Measurements from ENCODE around the gene IRX5.

Gene IRX5

DNA sequence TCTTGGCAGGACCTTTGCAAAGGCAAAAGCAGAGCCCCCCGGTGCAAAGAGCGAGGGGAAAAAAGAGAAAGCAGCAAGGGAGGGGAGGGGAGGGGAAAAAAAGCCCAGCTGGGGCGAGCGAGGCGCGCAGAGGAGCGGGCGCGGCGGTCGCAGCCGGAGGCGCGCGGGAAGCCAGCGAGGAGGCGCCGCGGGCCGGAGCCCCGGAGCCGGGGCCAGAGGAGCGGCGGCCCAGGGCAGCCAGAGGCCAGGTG, 129 bp downstream of the IRX5 start:
- DNase-seq (ENCODE audit: low read depth in 4 of 4, low spot score in 1 of 4), result no peak

DNA sequence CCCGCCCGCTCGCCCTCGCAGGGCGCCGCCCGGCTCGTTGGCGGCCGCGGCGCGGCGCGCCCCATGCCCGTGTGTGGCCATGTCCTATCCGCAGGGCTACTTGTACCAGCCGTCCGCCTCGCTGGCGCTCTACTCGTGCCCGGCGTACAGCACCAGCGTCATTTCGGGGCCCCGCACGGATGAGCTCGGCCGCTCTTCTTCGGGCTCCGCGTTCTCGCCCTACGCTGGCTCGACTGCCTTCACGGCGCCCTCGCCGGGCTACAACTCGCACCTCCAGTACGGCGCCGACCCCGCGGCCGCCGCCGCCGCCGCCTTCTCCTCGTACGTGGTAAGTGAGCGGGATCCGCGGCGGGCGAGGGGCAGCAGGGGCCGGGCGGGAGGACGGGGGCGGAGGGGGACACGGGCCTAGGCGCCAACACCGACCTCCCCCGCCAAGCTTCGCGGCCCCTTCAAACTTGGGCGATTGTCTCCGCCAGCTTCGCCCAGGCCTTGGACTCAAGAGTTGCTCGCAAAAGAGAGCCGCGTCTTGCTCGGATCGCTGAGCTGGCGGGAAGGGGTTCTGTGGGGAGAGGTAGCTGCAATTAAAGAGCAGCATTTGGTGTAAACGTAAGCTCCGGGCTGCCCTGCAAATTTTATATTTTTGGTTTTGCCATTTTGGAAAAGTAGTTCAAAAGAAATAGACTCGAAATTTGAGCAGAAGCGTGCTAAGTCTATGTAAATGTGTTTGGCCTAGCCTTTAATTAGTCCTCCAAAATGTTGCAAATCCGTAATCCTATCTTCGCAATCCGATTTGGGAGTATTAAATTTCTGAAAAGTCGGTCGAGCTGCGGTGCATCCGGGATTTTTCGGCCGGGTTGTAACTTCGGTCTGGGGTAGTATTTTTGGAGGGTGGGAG, 702 bp downstream of the IRX5 start:
- no peak for DNase-seq (ENCODE audit: low read depth in 4 of 4, low spot score in 1 of 4)

DNA sequence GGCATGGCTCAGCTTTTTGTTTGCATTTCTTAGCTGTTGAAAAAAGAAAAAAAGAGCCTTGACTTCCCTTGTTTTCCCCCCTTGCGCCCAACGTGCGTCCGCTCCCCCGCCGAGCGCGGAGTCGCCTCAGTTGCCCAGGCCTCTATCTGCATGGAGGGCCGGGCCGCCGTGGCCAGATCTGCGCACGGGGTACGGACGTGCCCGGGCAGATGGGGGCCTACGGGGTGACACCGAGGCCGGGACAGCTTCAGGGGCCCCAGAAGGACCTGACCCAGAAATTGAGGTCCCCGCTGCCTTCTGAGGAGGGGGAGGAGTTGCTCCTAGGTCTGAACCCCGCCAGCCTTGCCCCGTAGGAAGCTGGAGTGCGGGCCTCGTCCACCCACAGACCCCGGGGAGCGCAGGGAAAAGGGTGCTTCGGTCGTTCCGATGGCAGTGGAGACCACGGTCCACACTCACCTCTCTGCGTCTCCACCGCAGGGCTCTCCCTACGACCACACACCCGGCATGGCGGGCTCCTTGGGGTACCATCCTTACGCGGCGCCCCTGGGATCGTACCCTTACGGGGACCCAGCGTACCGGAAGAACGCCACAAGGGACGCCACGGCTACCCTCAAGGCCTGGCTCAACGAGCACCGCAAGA, 1.5 kb downstream of the IRX5 start:
- no peak for DNase-seq (ENCODE audit: low read depth in 4 of 4, low spot score in 1 of 4)

DNA sequence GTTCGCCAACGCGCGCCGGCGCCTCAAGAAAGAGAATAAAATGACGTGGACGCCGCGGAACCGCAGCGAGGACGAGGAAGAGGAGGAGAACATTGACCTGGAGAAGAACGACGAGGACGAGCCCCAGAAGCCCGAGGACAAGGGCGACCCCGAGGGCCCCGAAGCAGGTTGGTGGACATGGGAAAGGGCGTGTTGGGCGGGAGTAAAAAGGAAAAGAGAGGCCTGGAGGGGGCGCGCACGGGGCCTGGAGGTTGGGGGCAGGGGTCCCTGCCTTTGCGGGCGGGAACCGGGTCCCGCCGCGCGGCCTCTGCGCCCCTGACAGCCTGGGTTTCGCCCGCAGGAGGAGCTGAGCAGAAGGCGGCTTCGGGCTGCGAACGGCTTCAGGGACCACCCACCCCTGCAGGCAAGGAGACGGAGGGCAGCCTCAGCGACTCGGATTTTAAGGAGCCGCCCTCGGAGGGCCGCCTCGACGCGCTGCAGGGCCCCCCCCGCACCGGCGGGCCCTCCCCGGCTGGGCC, 2.1 kb downstream of the IRX5 start:
- no peak for DNase-seq (ENCODE audit: low read depth in 4 of 4, low spot score in 1 of 4)

DNA sequence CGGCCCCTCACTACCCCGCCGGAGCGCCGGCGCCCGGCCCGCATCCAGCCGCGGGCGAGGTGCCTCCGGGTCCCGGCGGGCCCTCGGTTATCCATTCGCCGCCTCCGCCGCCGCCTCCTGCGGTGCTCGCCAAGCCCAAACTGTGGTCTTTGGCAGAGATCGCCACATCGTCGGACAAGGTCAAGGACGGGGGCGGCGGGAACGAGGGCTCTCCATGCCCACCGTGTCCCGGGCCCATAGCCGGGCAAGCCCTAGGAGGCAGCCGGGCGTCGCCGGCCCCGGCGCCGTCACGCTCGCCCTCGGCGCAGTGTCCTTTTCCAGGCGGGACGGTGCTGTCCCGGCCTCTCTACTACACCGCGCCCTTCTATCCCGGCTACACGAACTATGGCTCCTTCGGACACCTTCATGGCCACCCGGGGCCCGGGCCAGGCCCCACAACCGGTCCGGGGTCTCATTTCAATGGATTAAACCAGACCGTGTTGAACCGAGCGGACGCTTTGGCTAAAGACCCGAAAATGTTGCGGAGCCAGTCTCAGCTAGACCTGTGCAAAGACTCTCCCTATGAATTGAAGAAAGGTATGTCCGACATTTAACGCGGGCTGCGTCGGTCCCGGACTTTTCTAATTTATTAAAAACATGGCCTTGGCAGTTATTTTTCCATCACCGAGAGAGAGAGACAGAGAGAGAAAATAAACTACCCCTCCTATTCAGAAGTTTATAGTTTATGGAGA, 2.8 kb downstream of the IRX5 start:
- no peak for DNase-seq (ENCODE audit: low read depth in 4 of 4, low spot score in 1 of 4)

DNA sequence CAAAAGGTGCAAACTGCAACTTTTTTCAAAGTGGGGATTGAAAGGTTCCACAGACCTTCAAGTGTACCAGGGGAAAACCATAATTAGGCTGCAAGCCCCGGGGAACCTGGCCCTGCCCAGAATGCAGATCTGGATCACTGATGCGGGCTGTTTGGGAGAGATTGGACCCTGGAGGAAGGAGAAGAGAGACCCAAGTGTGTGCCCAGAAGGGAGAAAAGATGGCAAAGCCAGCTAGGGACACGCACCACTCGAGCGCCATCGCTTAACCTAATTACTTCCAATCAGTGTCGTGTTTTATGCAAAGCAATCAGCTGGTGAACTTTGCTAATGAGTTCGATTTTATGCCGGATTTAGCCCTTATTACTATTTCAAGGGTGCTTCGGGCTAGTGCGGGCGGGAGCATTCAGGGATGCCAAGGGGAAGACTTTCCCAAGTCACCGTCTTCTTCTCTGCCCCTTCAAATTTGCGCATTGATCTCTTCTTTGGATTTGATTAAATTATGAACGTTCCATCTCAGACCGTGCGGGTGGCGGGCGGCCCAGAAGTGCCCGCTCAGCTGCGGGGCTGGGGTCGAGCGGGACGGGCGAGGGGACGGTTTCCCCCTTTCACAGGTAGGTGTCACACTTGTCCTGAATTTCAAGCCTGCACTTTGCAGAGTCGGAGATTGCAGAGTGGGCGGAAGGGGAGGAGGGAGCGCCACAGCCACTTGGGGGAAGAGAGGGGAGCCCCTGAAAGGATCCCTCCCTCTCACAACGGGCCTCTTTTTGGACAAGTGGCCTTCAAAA, 4.0 kb downstream of the IRX5 start:
- no peak for DNase-seq (ENCODE audit: low read depth in 4 of 4, low spot score in 1 of 4)

DNA sequence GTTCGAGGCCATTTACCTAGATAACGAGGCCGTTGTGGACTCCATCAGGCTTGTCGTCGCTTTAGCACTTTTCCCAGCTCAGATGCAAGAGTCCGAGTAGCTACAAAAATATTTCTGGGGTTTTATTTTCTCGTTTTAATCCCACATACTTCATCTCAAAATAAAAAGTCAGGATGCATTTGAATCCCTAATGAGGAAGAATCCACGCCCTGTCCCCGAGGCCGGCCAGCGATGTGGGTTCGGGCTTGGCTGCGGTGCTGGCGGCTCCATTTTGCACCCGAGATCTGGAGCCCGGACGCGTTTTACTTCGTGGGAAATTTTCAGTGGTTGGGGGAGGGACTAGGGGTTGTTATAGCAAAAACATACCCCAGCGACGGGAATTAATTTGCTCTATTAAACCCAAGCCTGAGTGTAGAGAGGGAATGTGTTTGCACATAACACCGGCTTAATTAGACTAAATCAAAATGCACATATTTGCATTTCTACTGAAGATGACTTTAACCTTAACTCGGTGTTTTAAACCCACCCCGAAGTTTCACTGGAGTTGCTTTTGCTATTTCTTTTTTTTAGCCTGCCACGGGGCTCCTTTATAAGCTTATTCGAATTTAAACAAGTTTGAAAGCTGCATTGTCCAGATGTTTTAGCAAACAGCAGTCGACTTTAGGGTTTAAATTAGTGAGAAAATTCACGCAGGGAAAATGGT, 4.8 kb downstream of the IRX5 start:
- DNase-seq (ENCODE audit: low read depth in 4 of 4, low spot score in 1 of 4), result no peak

DNA sequence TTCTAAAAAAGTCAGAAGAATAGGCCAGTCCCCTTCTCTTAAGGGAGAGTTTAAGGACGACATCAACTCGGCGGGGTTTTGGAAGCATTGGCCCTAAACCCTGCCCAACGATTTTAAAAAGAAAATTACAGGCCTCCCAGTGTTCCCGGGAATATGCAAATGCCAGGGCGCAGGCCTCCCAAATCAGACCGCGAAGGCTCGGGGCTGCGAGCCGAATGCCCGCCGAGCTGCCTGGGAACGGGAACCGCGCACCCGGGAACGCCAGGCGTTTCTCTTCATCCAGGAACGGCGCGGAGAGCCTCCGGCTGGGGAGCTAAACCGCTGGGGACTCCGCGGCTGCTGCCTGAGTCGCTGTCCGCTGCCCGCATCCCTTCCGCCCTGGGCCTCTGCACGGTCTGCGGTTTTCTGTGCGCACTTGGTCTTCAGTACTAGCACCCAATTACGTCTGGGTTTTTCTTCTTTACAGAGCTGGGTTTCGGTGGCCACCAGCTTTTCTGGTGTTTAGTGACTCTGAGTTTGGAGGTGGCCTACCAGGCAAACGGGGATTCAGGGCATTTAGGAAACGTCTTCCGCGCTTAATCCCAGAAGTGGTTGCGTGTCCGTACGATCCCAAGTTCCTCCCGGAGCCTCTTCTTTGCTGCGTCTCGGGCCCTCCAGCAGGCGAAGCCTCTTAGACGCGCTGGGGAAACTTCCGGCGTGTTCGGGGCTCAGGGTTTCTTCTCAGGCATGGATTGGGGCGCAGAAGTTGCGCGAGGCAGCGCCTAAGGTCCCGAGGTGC, 5.7 kb downstream of the IRX5 start:
- no peak for DNase-seq (ENCODE audit: low read depth in 4 of 4, low spot score in 1 of 4)

DNA sequence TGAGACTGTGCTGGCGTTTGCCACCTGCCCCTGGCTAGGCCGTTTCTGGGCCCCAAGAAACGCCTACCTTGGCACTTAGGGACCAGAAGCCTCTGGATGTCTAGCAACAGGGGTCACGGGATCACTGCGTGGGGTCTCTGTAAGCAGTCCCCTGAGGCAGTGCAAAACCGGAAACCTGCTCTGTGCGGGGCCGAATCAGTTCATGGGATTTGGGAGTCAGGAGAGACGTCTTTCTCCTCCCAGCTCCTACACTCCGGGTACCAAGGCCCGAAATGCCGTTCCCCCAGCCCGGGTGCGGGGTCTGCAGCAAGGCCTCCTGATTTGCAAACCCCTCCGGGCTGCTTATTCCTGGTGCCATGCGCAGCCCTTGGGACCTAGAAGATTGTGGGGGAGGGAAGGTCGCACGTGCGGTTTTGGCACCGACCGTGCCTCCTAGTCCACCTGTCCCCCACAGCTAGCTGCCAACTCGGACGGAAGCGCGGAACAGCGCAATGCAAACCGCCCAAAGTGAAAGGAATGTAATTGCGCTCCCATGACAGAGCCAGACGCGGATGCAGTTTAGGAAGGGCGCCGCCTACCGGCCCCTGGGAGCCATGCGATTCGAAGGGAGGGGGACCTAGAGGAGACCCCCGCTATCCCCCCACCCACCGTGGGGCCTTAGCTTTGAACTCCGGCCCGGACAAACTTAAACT, 6.5 kb downstream of the IRX5 start:
- DNase-seq (ENCODE audit: low read depth in 4 of 4, low spot score in 1 of 4), result no peak

DNA sequence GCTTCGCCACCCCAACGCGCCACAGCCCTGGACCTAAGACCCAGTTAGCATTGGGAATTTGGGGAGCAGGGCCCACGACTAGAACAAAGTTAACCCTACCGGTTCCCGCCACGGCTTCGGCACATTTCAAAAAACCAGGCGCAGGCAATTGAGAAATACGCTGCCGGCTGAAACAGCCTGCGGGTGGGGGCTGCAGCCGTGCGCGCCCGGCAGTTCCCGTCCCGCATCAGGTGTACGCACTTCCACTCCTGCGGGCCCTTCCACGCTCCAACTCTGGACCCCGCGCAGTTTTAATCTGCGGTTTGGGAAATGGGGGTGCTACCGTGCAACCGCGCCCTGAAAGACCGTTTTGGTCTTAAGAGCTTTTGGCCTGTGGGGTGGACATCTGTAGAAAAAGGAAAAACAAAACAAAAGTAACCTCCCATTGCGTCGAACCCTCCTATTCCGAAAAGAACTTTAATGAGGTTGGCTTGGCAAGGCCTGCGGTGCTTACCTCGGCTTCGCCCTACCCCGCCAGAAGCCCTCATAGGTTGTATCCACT, 7.1 kb downstream of the IRX5 start:
- DNase-seq (ENCODE audit: low read depth in 4 of 4, low spot score in 1 of 4), result no peak

DNA sequence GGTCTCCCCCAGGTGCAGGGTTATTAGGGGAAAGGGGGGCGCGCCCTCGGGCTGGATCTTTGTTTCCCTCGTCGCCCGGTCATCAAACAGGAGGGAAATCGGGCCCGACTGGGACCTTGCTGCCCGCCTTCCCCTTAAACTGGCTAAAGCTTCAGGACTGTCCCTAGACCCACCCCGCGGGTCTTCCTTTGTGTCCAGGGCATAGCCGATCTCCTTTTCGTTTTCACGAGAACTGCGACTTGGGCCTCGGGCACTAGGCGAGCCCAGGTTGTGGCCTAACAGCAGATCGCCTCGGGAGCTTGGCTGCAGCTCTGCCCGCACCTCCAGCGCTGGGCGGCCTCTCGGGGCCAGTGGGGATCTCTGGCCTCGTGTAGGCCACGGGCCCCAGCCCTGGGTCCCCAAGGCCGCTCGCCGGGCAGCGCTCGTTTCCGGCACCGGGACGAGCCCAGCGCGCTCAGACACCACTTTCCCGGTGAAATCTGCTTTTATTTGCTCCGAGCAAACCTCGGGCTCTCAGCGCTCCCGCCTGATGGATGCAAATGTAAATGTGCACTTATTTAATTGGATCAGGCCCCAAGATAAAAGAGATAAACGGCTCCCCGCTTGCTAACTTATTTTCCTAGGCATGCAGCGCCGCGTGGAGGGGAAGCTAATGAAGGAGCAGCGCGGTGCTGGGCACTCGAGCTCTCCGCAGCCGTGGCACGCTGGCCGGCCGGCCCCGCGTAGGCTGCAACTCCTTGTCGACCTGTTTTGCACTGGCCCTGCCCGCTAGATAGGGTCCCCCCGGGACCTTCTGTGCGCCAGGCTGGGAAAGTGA, 7.8 kb downstream of the IRX5 start:
- no peak for DNase-seq (ENCODE audit: low read depth in 4 of 4, low spot score in 1 of 4)

DNA sequence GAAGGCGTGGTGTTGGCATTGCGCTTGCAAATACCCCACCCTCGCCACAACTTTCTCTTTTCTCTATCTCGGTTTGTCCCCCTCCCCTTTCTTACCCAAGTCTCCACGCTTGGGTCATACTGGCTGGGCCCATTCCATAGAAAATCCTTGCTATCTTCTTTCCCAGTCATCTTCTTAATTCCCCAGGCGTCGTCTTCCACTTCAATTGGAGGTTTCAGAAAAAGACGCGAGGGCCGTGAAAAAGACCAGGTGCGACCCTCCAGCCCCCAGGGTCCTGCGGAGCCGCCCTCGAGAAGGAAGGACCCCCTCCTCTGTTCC, 8.3 kb downstream of the IRX5 start:
- no peak for DNase-seq (ENCODE audit: low read depth in 4 of 4, low spot score in 1 of 4)

DNA sequence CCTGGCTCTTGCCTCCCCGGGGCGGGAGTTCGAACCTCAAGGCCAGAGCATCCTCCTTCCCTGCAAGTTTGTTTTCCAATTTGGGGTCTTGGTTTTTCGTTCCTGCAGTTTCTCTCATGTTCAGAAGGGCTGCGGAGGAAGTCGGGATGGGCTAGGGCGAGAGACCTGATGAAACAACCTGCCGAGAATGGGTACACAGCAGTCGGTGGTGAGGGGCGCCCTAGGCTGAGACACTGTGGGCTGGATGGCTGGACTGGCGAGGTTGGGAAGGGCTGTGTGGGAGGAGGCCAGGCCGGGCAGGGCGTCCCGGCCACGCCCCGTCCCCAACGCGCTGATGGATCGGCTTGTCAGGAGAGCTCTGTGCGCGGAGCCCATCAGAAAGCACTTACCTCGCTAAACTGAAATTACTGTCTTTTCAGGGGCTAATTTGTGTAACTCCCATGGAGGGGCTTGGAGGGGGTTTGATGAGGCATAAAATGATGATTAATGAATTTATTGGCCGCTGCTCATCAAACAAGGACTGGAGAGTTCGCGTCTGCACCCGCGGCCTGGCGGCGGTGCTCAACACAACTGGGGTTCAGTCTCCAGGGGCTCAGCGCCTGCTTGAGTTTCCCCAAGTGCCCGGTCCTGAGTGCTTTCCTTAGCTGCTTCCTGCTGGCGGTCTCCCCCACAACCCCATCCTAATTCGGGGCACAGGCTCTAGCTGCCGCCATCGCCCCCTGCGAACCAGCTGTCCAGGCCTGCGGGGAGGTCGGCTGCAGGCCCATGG, 9.0 kb downstream of the IRX5 start:
- no peak for DNase-seq (ENCODE audit: low read depth in 4 of 4, low spot score in 1 of 4)

DNA sequence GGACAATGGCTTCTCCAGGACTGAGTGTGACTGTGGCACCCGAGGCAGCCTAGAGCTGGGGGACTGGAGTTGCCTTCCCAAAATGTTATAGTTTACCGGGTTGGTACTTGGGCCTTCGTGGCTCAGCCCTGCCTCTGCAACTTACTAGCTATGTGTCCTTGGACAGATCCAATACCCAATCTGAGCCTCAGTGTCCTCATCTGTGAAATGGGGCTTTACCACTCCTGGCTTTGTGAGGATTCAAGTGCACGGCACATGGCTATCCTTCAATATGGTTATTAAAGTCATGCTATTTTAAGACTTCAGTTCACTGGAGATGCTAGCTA, 9.6 kb downstream of the IRX5 start:
- no peak for DNase-seq (ENCODE audit: low read depth in 4 of 4, low spot score in 1 of 4)

DNA sequence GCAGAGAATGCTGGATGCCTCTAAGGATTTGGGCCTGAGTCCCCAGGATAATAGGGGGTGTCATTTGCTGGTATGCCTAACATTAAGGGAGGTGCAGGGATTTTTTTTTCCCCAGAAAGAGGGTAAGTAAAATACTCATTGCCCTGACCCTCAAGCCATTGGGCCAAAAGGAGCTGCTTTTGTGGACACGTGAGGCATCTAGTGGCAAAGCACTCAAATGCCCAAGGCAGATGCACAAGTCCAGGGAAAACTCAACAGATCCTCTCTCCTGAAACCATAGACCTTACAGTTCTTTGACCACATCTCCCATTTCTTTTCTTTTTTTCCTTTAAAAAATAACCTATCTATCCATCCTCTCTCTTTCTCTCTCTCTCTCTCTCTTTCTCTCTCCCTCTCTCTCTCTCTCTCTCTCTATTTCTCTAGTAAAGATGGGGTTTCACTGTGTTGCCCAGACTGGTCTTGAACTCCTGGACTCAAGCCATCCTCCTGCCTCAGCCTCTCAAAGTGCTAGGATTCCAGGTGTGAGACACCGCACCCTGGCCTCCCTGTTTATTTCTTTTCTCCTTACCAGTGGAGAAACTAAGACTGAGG, 11.8 kb downstream of the IRX5 start:
- no peak for DNase-seq (ENCODE audit: low read depth in 4 of 4, low spot score in 1 of 4)

DNA sequence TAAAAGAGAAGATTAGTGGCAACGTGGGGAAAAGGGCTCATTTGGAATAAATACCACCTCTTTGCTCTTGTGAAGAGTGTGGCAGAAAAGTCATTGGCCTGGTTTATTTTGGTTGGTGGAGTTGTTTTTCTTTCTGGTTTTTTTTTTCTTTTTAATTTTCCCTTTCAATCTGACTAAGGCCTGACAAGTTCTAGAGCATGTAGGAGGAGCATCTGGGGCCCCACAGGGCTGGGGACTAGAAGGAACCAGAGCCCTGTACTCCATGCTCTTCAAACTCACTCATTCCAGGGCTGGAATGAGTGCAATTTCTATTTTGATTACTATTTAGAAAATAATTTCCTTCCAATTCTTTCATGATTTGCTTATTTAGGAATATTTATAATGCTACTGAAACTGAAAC, 13.3 kb downstream of the IRX5 start:
- no peak for DNase-seq (ENCODE audit: low read depth in 4 of 4, low spot score in 1 of 4)

DNA sequence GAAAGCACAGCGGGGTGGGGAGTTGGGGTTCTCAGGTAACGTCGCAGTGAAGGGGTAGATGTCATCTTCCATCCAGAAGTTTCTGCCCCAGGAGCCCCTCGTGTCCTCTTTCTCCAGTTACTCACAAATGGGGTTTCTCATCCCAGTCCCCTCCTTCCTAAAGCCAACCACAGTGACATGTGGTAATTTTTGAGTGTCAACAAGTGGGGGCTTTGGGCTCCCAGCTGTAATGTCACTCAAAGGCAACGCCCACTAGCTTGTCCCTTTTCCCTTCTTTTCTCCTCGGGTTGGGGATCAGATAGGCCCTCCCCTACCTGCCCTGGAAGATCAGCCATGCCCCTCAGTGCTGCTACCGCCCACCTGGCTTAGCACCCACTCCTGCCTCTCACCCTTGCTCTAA, 14.4 kb downstream of the IRX5 start:
- no peak for DNase-seq (ENCODE audit: low read depth in 4 of 4, low spot score in 1 of 4)

All from stimulated activated CD4-positive, alpha-beta T cell treated with anti-CD3 and anti-CD28 coated beads, Interleukin-1b, Interleukin-23, amount 100 ng/mL, for 24 hours (primary cell).